ENCODE data around the gene RAPGEF3. TPM values are rescaled to one million over a fixed set of nuclear protein-coding genes. Genes with fewer than 3 reads are reported as not detected.
A peak's percentile ranks its signal among the peaks of the same experiment; 100 is the strongest.

RAPGEF3 gene
- polyA plus RNA-seq, 3 donors, result 48.0 to 61.0 (median 49.6) TPM

GRCh38 chr12:47705566-47706425, 52.9 kb downstream of the RAPGEF3 start, which contains the start of gene RPAP3:
TSS of gene RPAP3 (minus strand) at chr12:47706030. CDS start at chr12:47702840, 3,190 bp downstream.
- peak; percentile 76 to 88 (median 87) for DNase-seq (ENCODE audit: low read depth in 3 of 3, low spot score in 2 of 3)

DNA sequence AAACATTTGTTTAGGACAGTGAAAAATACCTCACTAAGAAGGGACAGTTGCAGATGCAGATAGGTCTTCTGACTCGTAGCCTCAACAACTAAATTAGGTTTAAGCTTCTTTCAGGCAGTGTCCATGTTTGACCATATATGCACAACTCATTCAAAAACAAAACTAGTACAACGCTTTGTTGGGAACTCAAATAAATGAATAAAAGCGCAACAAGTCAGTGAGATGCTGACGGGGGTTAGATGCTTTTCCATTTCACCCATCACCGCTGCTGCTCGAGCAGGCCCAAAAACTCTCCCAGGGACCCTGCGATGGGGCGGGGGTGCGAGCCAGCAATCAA, 53.5 kb downstream of the RAPGEF3 start:
- DNase-seq (ENCODE audit: low read depth in 3 of 3, low spot score in 2 of 3), result no peak

DNA sequence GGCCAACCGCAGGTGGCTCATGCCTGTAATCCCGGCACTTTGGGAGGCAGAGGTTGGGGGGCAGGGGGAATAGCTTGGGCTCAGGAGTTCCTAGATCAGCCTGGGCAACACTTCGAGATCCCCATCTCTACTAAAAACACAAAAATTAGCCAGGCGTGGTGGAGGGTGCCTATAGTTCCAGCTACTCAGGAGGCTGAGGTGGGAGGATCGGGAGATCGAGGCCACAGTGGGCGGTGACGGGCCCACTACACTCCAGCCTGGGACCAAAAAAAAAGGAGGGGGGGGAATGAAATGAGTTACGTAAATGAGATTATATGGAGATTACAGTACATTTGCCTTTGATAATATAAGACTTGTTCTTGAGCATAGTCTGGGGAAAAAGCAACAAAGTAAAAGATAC, 54.0 kb downstream of the RAPGEF3 start:
- DNase-seq (ENCODE audit: low read depth in 3 of 3, low spot score in 2 of 3), result no peak

GRCh38 chr12:47700263-47700662, 58.4 kb downstream of the RAPGEF3 start:
- DNase-seq (ENCODE audit: low read depth in 3 of 3, low spot score in 2 of 3), result no peak

DNA sequence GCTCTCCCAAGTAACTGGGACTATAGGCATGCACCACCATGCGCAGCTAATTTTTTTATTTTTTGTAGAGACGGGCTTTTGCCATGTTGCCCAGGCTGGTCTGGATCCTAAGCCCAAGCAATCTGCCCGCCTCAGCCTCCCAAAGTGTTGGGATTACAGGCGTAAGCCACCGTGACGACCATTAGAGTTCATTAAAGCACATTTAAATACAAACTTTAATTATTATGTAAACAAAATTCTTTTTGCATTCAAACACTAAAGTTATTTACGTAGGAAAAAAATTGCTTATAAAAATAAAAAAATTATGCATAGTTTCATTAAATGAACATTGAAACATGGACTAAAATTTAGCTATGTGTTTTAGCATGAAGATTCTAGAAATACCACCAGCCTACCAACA, 60.0 kb downstream of the RAPGEF3 start:
- no peak for DNase-seq (ENCODE audit: low read depth in 3 of 3, low spot score in 2 of 3)

- no peak for DNase-seq (ENCODE audit: low read depth in 3 of 3, low spot score in 2 of 3)
Observed at GRCh38 chr12:47698055-47698454, 60.6 kb downstream of the RAPGEF3 start.

GRCh38 chr12:47689215-47689614, 69.5 kb downstream of the RAPGEF3 start:
- no peak for DNase-seq (ENCODE audit: low read depth in 3 of 3, low spot score in 2 of 3)

DNA sequence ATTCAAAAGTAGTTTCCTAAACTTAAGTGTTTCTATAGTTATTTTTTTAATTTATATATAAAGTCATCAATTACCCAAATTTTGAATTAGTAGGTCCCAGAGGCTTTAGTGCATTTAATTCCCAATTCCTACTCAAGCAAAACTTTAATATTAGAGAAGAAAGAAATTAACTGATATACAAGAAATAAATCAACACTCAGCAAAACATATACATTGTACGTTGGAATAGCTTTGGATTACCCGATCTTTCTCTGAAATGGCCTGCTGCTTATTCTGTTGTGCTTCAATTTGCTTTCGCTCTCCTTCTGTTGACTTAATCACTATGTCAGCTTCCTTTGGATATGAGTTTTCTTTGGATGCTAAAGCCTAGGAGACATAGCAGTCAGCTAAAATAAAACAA, 71.0 kb downstream of the RAPGEF3 start:
- DNase-seq (ENCODE audit: low read depth in 3 of 3, low spot score in 2 of 3), result no peak

GRCh38 chr12:47686645-47687240, 71.9 kb downstream of the RAPGEF3 start:
- DNase-seq (ENCODE audit: low read depth in 3 of 3, low spot score in 2 of 3), result peak in 2 of 3 donors; percentile 6 to 19

Other genes starting within 250 kb of the RAPGEF3 start
- 10 to 100 TPM; 51.3 to 52.9 (median 51.3) TPM for gene RPAP3, start 52.9 kb downstream of the RAPGEF3 start, polyA plus RNA-seq (ENCODE audit: insufficient read length in 3 of 3)
- gene ENDOU, start 33.4 kb downstream of the RAPGEF3 start, polyA plus RNA-seq (ENCODE audit: insufficient read length in 3 of 3), result under 1 TPM; 0.26 to 0.41 (median 0.31) TPM
- 10 to 100 TPM; 50.6 to 54.1 (median 52.4) TPM for gene SLC48A1, start 14.4 kb upstream of the RAPGEF3 start, polyA plus RNA-seq (ENCODE audit: insufficient read length in 3 of 3)
- gene HDAC7, start 61.0 kb upstream of the RAPGEF3 start, polyA plus RNA-seq (ENCODE audit: insufficient read length in 3 of 3), result 10 to 100 TPM; 60.6 to 70.3 (median 67.9) TPM
- gene VDR, start 146.1 kb upstream of the RAPGEF3 start, polyA plus RNA-seq (ENCODE audit: insufficient read length in 3 of 3), result 1 to 10 TPM; 3.7 to 4.3 (median 4.3) TPM
- gene TMEM106C, start 204.7 kb upstream of the RAPGEF3 start, polyA plus RNA-seq (ENCODE audit: insufficient read length in 3 of 3), result 100 to 1,000 TPM; 131 to 146 (median 136) TPM
- gene COL2A1, start 245.6 kb upstream of the RAPGEF3 start, polyA plus RNA-seq (ENCODE audit: insufficient read length in 3 of 3), result 10 to 100 TPM; 30.9 to 43.8 (median 34.9) TPM

Measured in right renal cortex interstitium (tissue), 3 donors.